Mesenchymal stem cell (in vitro differentiated cells and primary cell): Measurements from ENCODE around the gene CHMP4B.

Experiments used
- DNase-seq: peaks from one replicate; pipeline ENCODE4 v3.0.0-alpha.2; 2013
- H2AFZ ChIP-seq: one replicate; pipeline ENCODE4 v1.6.1; 2013; ENCODE audit warnings: low read depth, mild to moderate bottlenecking, control low read depth, inconsistent platforms, low read length, moderate library complexity
- H2AK5ac ChIP-seq: 2 replicates; pipeline ENCODE4 v1.6.1; 2013; ENCODE audit warnings: low read length, moderate library complexity, mild to moderate bottlenecking, inconsistent platforms; ENCODE audit not compliant: severe bottlenecking
- H2BK120ac ChIP-seq: one replicate; pipeline ENCODE4 v1.6.1; 2013; ENCODE audit warnings: low read depth, mild to moderate bottlenecking, inconsistent platforms, low read length, moderate library complexity
- H2BK12ac ChIP-seq, 2 experiments: one replicate each; pipeline ENCODE4 v1.6.1; 2013; ENCODE audit warnings: inconsistent platforms in 2 of 2, low read length in 2 of 2, mild to moderate bottlenecking in 2 of 2, moderate library complexity in 2 of 2, control low read depth in 1 of 2
- H2BK15ac ChIP-seq: one replicate; pipeline ENCODE4 v1.6.1; 2013; ENCODE audit warnings: mild to moderate bottlenecking, low read depth, inconsistent platforms; ENCODE audit not compliant: poor library complexity, severe bottlenecking
- H2BK5ac ChIP-seq: 2 replicates; pipeline ENCODE4 v1.6.1; 2013; ENCODE audit warnings: low read depth, mild to moderate bottlenecking, low read length, control low read depth, inconsistent platforms; ENCODE audit not compliant: poor library complexity, severe bottlenecking
- H3K14ac ChIP-seq, 2 experiments: one replicate each; pipeline ENCODE4 v1.6.1; 2013; ENCODE audit warnings: inconsistent platforms in 2 of 2, low read length in 2 of 2, control low read depth in 1 of 2, mild to moderate bottlenecking in 1 of 2, moderate library complexity in 1 of 2
- H3K18ac ChIP-seq, 2 experiments: one replicate each; pipeline ENCODE4 v1.6.1; 2013; ENCODE audit warnings: inconsistent platforms in 2 of 2, low read length in 2 of 2, control low read depth in 1 of 2, low read depth in 1 of 2, mild to moderate bottlenecking in 1 of 2
- H3K23ac ChIP-seq, 2 experiments: one replicate each; pipeline ENCODE4 v1.6.1; 2013; ENCODE audit warnings: inconsistent platforms in 2 of 2, low read length in 2 of 2, mild to moderate bottlenecking in 2 of 2, moderate library complexity in 2 of 2, control low read depth in 1 of 2
- H3K27ac ChIP-seq: 2 replicates; pipeline ENCODE4 v1.5.1; 2013; ENCODE audit warnings: mild to moderate bottlenecking, moderate library complexity, low read length, control low read depth, inconsistent platforms; ENCODE audit not compliant: poor library complexity, severe bottlenecking
- H3K27me3 ChIP-seq, 2 experiments: 2 replicates each; pipeline versions ENCODE4 v1.6.1 to v1.7.0; 2013; ENCODE audit warnings: low read length in 2 of 2, mild to moderate bottlenecking in 2 of 2, moderate library complexity in 2 of 2, control low read depth in 1 of 2, inconsistent platforms in 1 of 2; ENCODE audit not compliant: control insufficient read depth in 1 of 2, insufficient read depth in 1 of 2
- H3K36me3 ChIP-seq, 2 experiments: 2 replicates each; pipeline versions ENCODE4 v1.6.1 to v1.7.0; 2013; ENCODE audit warnings: low read length in 2 of 2, control low read depth in 1 of 2, inconsistent platforms in 1 of 2, low read depth in 1 of 2, mild to moderate bottlenecking in 1 of 2; ENCODE audit not compliant: insufficient read depth in 2 of 2, control insufficient read depth in 1 of 2
- H3K4ac ChIP-seq, 2 experiments: one replicate each; pipeline ENCODE4 v1.6.1; 2013; ENCODE audit warnings: inconsistent platforms in 2 of 2, low read length in 2 of 2, mild to moderate bottlenecking in 2 of 2, moderate library complexity in 2 of 2, control low read depth in 1 of 2, low read depth in 1 of 2
- H3K4me1 ChIP-seq: 2 replicates; pipeline ENCODE4 v1.6.1; 2013; ENCODE audit warnings: low read depth, low read length, control low read depth; ENCODE audit not compliant: control insufficient read depth, insufficient read depth
- H3K4me2 ChIP-seq: 2 replicates; pipeline ENCODE4 v1.6.1; 2013; ENCODE audit warnings: low read length, mild to moderate bottlenecking, inconsistent platforms; ENCODE audit not compliant: poor library complexity, severe bottlenecking
- H3K4me3 ChIP-seq, 2 experiments: 2 replicates each; pipeline versions ENCODE4 v1.5.1 to v1.7.0; 2013; ENCODE audit warnings: low read length in 2 of 2, mild to moderate bottlenecking in 2 of 2, control low read depth in 1 of 2, low read depth in 1 of 2; ENCODE audit not compliant: insufficient read depth in 1 of 2
- H3K79me1 ChIP-seq: replicated peaks from 2 replicates; pipeline ENCODE4 v1.6.1; 2013; ENCODE audit warnings: mild to moderate bottlenecking, control low read depth, low read length, inconsistent platforms; ENCODE audit not compliant: poor library complexity, severe bottlenecking
- H3K9ac ChIP-seq: 2 replicates; pipeline ENCODE4 v1.7.0; 2013; ENCODE audit warnings: mild to moderate bottlenecking, low read length, moderate library complexity
- H3K9me3 ChIP-seq: 2 replicates; pipeline ENCODE4 v1.7.0; 2013; ENCODE audit warnings: mild to moderate bottlenecking, low read length; ENCODE audit not compliant: control insufficient read depth
- H4K8ac ChIP-seq: one replicate; pipeline ENCODE4 v1.6.1; 2013; ENCODE audit warnings: inconsistent platforms, mild to moderate bottlenecking, low read length, moderate library complexity
- H4K91ac ChIP-seq: one replicate; pipeline ENCODE4 v1.6.1; 2013; ENCODE audit warnings: mild to moderate bottlenecking, low read length, inconsistent platforms
- WGBS: methylation state at CpG from one replicate; pipeline ENCODE4 v1.1.7; 2013; ENCODE audit warnings: mixed read lengths; 5-methylcytosine and 5-hydroxymethylcytosine counted together

CHMP4B gene

GRCh38 chr20:33862709-33863403 is 51.7 kb downstream of the CHMP4B start:
- Histone ChIP-seq H2BK120ac (no peak overlapping the region), H3K79me1 (no peaks in the 10 kb centered on the region), H3K9me3 (no peaks in the 10 kb centered on the region), H3K27ac (no peak overlapping the region), H2AFZ (peak overlapping the region; percentile 43), H3K18ac (peak overlapping the region; percentile 6 to 40), H3K14ac (no peak overlapping the region), H4K91ac (no peak overlapping the region), H2BK12ac (no peak overlapping the region), H3K4me2 (peak overlapping the region; percentile 54), H3K27me3 (peaks cover 7% of the 10 kb centered on the region in 2 experiments), H3K4me3 (peak overlapping the region in 1 of 2 experiments; percentile 61), H3K36me3 (peaks cover 7 to 16% of the 10 kb centered on the region in 2 experiments), H4K8ac (peak overlapping the region; percentile 84), H2BK15ac (no peak overlapping the region), H2AK5ac (no peak overlapping the region), H3K9ac (peak overlapping the region; percentile 74), H3K4ac (no peak overlapping the region), H3K23ac (no peak overlapping the region), H3K4me1 (peaks cover 14% of the 10 kb centered on the region), H2BK5ac (no peak overlapping the region)
- WGBS: 38% methylated on average over 14 of the region's 32 CpGs
- DNase-seq: peak; percentile 70

DNA sequence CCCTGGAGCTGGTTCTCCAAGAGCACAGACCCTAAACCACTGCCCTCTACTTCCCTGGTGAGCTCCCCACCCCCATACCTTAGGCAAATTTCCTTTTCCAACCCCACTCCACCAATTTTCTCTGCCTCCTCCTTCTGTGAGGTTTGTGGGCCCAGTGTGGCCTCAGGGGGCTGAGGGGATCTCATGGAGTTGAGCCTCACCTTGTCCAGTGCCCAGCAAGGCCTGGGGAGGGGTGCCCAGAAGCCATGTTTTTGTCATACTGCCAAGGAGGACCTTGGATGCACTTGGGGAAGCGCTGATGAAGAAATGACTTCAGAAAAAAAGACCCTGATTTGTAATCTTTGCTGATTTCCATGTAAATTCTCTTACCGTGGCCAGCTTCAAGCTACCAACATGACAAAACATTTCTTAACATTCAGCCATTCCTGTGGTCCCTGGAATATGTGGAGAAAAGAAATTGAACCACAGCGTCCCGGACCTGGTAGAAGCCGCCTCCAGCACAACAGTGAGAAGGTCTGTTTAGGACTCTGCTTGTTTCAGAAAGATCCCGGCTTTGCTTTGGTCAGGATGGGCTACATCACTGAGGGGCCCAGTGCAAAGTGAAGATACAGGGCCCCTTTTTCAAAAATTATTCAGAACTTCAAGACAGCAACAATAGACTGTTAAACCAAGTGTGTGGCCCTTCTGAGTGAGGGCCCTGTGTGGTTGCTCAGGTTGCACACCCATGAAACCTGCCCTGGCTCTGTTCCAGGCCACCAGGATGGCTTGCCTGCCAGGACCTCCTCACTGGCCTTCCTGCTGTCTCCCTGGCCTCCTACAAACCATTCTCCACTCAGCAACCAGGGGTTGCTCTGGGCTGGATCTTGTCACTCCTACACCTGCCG is 52.5 kb downstream of the CHMP4B start:
- no peak overlapping the region for H3K4ac ChIP-seq
- H3K79me1 ChIP-seq: no peaks in the 10 kb centered on the region
- H3K14ac ChIP-seq: no peak overlapping the region
- no peak overlapping the region for H2BK15ac ChIP-seq
- H4K91ac ChIP-seq: no peak overlapping the region
- H3K9me3 ChIP-seq: no peaks in the 10 kb centered on the region
- no peak overlapping the region for H2AFZ ChIP-seq
- H3K9ac ChIP-seq: no peak overlapping the region
- H2BK5ac ChIP-seq: no peak overlapping the region
- no peak overlapping the region for H3K23ac ChIP-seq
- H3K4me3 ChIP-seq: no peak overlapping the region
- H2BK12ac ChIP-seq: no peak overlapping the region
- H3K4me1 ChIP-seq: peaks cover 14% of the 10 kb centered on the region
- H3K27ac ChIP-seq: no peak overlapping the region
- peaks cover 0 to 12% of the 10 kb centered on the region in 2 experiments for H3K36me3 ChIP-seq
- H3K18ac ChIP-seq: no peak overlapping the region
- no peak overlapping the region for H4K8ac ChIP-seq
- DNase-seq: no peak
- H3K4me2 ChIP-seq: no peak overlapping the region
- H2BK120ac ChIP-seq: no peak overlapping the region
- no peak overlapping the region for H2AK5ac ChIP-seq
- WGBS: 96% methylated on average over 5 of the region's 7 CpGs
- peaks cover 7 to 15% of the 10 kb centered on the region in 2 experiments for H3K27me3 ChIP-seq

- no peak overlapping the region for H3K23ac ChIP-seq
- no peak overlapping the region for H2BK12ac ChIP-seq
- H3K36me3 ChIP-seq: peaks cover 0 to 4% of the 10 kb centered on the region in 2 experiments
- no peak overlapping the region for H3K27ac ChIP-seq
- no peak overlapping the region for H2BK120ac ChIP-seq
- H3K18ac ChIP-seq: no peak overlapping the region
- no peak overlapping the region for H3K14ac ChIP-seq
- H3K4me1 ChIP-seq: peaks cover 9% of the 10 kb centered on the region
- no peak overlapping the region for H4K91ac ChIP-seq
- no peak overlapping the region for H3K4me2 ChIP-seq
- H4K8ac ChIP-seq: no peak overlapping the region
- no peak for DNase-seq
- H3K27me3 ChIP-seq: peaks cover 7 to 23% of the 10 kb centered on the region in 2 experiments
- no peak overlapping the region for H3K4me3 ChIP-seq
- H3K9me3 ChIP-seq: no peaks in the 10 kb centered on the region
- H3K4ac ChIP-seq: no peak overlapping the region
- no peak overlapping the region for H2AFZ ChIP-seq
- H2BK15ac ChIP-seq: no peak overlapping the region
- H3K79me1 ChIP-seq: no peaks in the 10 kb centered on the region
- 83% methylated on average over 15 of the region's 15 CpGs for WGBS
- no peak overlapping the region for H2BK5ac ChIP-seq
- no peak overlapping the region for H2AK5ac ChIP-seq
- H3K9ac ChIP-seq: no peak overlapping the region
Measured at GRCh38 chr20:33864324-33864963, 53.3 kb downstream of the CHMP4B start.
